ENCODE data around the gene TRIM13.
"Not testable (repeated sequence)": the region's sequence is repeated elsewhere in the genome, so short reads cannot be mapped to it uniquely, and the experiment has no call there.

Gene TRIM13

DNA sequence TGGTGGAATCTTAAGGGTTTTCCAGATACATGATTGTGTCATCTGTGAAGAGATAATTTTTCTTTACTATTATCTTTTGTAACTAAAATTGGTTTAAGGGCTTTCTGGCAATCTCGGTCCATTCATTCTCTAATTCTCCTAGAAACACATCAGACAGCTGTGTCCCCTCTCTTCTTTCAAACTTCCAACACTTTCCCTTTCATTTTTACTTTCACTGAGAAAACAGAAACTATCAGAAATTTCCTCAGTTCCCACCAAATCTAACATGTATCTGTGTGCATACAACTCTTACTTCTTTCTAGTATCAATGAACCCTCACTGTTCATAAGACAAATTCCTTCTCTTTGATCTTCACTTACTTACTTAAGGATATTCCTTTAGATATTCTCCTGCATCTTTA lies 58.6 kb downstream of the TRIM13 start:
- H3K36me3 Mint-ChIP-seq (ENCODE audit: low read depth), result peaks cover 82% of the 10 kb centered on the region
- H3K4me1 Mint-ChIP-seq, result no peaks in the 10 kb centered on the region
- H3K4me3 Mint-ChIP-seq, result no peak overlapping the region
- peaks cover 9% of the 10 kb centered on the region for H3K9me3 Mint-ChIP-seq
- TF ChIP-seq, protein P1, sequence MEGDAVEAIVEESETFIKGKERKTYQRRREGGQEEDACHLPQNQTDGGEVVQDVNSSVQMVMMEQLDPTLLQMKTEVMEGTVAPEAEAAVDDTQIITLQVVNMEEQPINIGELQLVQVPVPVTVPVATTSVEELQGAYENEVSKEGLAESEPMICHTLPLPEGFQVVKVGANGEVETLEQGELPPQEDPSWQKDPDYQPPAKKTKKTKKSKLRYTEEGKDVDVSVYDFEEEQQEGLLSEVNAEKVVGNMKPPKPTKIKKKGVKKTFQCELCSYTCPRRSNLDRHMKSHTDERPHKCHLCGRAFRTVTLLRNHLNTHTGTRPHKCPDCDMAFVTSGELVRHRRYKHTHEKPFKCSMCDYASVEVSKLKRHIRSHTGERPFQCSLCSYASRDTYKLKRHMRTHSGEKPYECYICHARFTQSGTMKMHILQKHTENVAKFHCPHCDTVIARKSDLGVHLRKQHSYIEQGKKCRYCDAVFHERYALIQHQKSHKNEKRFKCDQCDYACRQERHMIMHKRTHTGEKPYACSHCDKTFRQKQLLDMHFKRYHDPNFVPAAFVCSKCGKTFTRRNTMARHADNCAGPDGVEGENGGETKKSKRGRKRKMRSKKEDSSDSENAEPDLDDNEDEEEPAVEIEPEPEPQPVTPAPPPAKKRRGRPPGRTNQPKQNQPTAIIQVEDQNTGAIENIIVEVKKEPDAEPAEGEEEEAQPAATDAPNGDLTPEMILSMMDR (IDR thresholded peaks at IDR 0.05; ENCODE audit: unreplicated experiment in 3 of 3), result no peak
- H3K27me3 Mint-ChIP-seq (ENCODE audit: low read depth), result no peaks in the 10 kb centered on the region
- H3K27ac Mint-ChIP-seq, result no peak overlapping the region

DNA sequence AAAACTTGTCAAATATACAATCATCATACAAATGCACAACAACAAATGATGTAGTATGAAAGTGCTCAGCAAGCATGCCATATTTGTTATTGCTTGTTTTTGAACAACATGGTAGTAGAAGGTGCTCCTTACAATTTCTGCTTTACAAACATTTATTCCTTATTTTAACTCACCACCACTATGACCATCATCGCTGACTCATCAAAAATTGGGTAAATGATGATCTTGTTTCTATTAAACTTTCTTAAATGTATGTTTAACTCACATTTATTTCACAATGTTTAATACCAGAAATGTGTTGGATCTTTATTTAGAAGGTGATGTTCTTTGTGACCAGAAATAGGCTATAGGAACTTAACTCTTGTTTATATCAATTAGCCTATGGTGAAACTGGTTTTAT lies 63.9 kb downstream of the TRIM13 start:
- H3K9me3 Mint-ChIP-seq, result peaks cover under 1% of the 10 kb centered on the region
- no peak overlapping the region for H3K27ac Mint-ChIP-seq
- no peaks in the 10 kb centered on the region for H3K4me1 Mint-ChIP-seq
- no peaks in the 10 kb centered on the region for H3K27me3 Mint-ChIP-seq (ENCODE audit: low read depth)
- TF ChIP-seq, protein P1 (IDR thresholded peaks at IDR 0.05; ENCODE audit: unreplicated experiment in 3 of 3), result no peak
- H3K36me3 Mint-ChIP-seq (ENCODE audit: low read depth), result peaks cover 38% of the 10 kb centered on the region
- H3K4me3 Mint-ChIP-seq, result no peak overlapping the region

DNA sequence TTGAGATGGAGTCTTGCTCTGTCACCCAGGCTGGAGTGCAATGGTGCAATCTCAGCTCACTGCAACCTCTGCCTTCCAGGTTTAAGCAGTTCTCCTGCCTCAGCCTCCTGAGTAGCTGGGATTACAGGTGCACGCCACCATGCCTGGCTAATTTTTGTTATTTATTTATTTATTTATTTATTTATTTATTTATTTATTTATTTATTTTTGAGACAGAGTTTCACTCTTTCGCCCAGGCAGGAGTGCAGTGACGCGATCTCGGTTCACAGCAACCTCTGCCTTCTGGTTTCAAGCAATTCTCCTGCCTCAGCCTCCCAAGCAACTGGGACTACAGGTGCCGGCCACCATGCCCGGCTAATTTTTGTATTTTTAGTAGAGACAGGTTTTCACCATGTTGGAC lies 65.5 kb downstream of the TRIM13 start:
- H3K27ac Mint-ChIP-seq; H3K27me3 Mint-ChIP-seq (ENCODE audit: low read depth); H3K4me3 Mint-ChIP-seq; H3K9me3 Mint-ChIP-seq; H3K4me1 Mint-ChIP-seq: not testable (repeated sequence)
- peaks cover 38% of the 10 kb centered on the region for H3K36me3 Mint-ChIP-seq (ENCODE audit: low read depth)

DNA sequence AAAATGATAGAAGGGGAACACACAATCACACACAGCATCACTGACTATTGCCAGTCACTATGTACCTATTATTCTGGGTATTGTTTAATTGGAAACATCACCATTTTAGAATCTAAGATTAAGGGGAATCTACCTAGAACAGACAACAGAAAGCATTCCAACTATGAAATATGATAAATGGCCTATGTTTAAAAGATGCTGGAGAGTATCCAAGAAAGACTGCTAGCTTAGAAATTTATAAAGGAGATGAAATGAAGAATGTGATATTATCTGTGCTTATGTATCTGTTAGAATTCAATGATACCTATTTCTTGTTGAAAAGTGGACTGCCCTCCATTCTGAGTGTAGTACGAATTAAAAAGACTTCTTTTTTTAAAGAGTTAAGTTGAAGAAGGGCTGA lies 68.9 kb downstream of the TRIM13 start:
- Mint-ChIP-seq H3K27ac (peak overlapping the region in 2 of 3 experiments; percentile 24 to 29), H3K4me1 (no peaks in the 10 kb centered on the region), H3K27me3 (ENCODE audit: low read depth) (no peaks in the 10 kb centered on the region), H3K9me3 (no peaks in the 10 kb centered on the region), H3K36me3 (ENCODE audit: low read depth) (peaks cover 39% of the 10 kb centered on the region), H3K4me3 (no peak overlapping the region)
- TF ChIP-seq, protein P1 (IDR thresholded peaks at IDR 0.05; ENCODE audit: unreplicated experiment in 3 of 3), result no peak
